ENCODE results near the gene KRT84.

Gene KRT84

DNA sequence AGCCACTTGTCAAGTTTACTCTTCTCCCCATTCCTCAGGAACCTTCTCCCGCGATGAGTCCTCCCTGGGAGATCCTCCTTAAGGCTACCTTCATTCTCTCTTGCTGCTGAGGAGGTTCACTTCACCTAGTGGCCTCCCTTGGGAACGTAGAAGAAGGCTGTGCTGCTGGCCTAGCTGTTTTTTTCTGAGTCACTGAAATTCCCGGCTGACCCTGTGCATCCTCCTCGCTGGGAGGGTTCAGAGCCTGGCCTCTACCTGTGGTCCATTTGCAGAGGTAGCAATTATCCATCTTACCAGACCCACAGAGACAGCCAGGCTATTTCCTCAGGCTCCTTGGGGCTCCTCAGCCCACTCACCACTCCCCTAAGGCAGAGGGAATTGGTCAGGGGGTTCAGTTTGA is 16.1 kb upstream of the KRT84 start:
- FAIRE-seq, result no peak
- TF ChIP-seq, protein P1, sequence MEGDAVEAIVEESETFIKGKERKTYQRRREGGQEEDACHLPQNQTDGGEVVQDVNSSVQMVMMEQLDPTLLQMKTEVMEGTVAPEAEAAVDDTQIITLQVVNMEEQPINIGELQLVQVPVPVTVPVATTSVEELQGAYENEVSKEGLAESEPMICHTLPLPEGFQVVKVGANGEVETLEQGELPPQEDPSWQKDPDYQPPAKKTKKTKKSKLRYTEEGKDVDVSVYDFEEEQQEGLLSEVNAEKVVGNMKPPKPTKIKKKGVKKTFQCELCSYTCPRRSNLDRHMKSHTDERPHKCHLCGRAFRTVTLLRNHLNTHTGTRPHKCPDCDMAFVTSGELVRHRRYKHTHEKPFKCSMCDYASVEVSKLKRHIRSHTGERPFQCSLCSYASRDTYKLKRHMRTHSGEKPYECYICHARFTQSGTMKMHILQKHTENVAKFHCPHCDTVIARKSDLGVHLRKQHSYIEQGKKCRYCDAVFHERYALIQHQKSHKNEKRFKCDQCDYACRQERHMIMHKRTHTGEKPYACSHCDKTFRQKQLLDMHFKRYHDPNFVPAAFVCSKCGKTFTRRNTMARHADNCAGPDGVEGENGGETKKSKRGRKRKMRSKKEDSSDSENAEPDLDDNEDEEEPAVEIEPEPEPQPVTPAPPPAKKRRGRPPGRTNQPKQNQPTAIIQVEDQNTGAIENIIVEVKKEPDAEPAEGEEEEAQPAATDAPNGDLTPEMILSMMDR (IDR thresholded peaks at IDR 0.05; ENCODE audit: insufficient read depth, missing control alignments), result no peak

DNA sequence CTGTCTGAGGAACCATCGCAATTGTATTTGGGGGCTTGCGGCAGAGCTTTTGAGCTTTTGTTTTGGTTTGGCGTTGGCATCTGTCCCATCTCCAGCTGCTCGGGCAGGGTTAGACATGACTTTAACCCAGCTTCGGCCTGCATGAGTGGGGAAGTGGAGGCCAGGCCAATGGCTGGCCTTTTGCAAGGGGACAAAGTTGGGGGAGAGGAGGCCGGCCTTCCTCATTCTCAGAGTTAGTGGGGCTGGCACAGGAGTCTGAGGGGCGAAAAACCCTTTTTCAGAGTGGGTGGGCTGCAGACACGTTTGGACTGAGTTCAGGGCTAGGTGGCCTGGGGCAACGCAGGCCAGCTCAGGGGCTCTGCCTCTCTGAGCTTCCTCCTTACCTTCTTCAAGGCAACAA is 15.5 kb upstream of the KRT84 start:
- FAIRE-seq (no peak), DNase-seq (ENCODE audit: insufficient read length, low spot score) (no peak)
- TF ChIP-seq, protein P1 (IDR thresholded peaks at IDR 0.05; ENCODE audit: insufficient read depth, missing control alignments), result no peak

More for the DNA sequence above, 16.1 kb upstream of the KRT84 start:
- DNase-seq (ENCODE audit: insufficient read length, low spot score), result no peak

DNA sequence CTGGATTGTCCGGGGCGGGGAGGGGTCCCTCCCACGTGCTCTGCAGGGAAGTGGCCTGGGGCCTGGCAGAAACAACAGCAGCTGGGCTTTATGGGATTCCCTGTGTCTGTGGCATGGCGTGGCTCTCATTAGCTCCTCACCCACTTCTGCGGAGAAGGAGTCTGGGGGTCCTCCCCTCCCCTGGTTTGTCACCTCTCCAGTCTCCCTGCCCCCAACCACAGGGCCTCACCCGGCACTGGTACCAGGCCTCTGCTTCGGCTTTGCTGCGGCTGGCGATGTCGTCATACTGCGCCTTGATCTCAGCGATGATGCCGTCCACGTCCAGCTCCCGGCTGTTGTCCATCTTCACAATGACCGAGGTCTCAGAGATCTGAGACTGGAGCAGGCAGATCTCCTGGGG is 14.3 kb upstream of the KRT84 start:
- FAIRE-seq (no peak), DNase-seq (ENCODE audit: insufficient read length, low spot score) (no peak)
- TF ChIP-seq, protein P1 (IDR thresholded peaks at IDR 0.05; ENCODE audit: insufficient read depth, missing control alignments), result no peak

DNA sequence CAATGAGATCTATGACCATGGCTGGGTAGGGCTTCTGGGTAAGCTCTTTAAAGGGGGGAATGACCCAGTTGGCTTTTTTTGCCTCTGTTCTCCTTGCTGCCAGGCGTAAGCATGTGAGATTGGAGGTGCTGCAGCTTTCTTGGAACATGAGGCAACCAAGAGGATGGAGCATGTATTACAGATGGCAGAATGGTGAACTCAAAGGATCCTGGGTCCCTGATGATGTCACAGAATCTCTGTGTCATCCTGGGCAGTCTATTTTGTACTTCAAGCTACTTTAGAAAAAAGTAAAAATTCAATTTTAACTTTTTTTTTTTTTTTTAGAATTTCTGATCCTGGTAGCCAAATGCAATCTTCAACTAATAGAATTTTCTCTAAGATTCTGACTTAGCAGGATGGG is 12.7 kb upstream of the KRT84 start:
- TF ChIP-seq, protein P1 (IDR thresholded peaks at IDR 0.05; ENCODE audit: insufficient read depth, missing control alignments), result no peak
- no peak for FAIRE-seq
- no peak for DNase-seq (ENCODE audit: insufficient read length, low spot score)

DNA sequence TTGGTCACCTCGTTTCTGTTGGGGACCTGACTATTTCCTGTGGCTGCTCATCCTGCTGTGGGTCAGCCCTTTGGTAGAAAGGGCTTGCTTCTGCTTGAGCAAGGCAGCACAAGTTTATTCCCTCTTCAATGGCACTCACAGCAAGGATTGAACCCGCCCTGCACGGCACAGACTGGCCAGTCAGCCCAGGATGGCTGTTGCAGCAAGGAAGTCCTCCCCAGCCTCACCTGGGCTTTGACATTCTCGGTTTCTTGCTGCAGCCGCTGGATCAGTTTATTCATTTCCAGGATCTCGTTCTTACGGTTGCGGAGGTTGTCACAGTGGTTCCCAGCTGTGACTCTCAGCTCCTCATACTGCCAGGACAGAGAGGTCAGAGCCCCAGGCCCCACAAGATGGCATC is 11.2 kb upstream of the KRT84 start:
- DNase-seq (ENCODE audit: insufficient read length, low spot score) (no peak), FAIRE-seq (no peak)
- TF ChIP-seq, protein P1 (IDR thresholded peaks at IDR 0.05; ENCODE audit: insufficient read depth, missing control alignments), result no peak

DNA sequence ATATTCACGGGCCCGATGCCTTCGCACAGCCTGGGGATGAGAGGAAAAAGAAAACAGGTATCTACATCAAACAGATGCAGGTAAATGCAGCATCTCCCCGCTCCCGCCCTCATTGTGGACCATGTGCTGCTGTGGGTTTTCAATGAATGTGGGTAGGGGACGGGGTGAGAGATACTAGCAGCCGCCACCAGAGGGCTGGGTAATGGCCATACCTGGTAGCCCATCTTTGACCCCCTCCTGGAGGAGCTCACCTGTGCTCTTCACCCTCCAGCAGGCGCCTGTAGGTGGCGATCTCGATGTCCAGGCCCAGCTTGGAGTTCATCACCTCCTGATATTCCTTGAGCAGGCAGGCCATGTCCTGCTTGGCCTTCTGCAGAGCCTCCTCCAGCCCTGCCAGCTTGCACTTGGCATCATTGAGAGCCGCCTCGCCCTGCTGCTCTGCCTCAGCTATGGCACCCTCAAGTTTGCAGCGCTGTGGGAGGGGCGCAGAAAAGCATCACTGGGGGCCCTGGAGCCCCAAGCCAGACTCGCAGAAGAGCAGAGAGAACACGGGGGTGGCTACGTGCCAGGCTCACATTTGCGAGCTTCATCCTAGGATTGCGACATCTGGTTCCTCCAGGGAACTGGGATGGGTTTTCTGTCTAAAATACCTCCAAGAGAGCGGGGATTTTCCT is 10.4 kb upstream of the KRT84 start:
- TF ChIP-seq, protein P1 (IDR thresholded peaks at IDR 0.05; ENCODE audit: insufficient read depth, missing control alignments), result no peak
- DNase-seq (ENCODE audit: insufficient read length, low spot score), result no peak
- FAIRE-seq, result no peak

DNA sequence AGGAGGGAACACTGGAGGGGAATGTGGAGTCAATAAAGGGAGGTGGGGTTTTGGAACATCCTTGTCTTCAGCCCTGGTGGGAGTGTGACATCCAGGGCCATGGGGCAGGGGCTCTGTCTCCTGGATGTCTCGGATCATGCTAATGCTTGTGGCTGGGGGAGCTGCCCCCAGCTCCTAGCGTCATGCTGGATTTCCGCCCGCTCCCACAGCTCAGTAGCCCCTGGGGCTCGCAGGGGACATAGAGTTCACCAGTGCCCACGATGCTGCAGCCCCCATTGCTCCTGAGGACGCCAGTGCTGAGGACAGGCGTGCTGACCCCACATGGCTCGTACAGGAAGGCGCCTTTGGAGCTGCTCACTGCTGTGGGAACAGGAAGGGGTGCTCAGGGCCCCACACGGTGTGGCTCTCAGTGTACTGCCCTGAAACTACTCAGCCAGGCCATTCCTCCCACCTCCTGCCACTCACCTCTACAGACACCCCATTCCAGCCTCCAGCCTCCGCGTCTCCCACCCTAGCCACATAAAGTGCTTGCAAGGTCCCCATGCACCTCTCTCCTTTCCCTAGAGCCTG is 9.5 kb upstream of the KRT84 start:
- TF ChIP-seq, protein P1 (IDR thresholded peaks at IDR 0.05; ENCODE audit: insufficient read depth, missing control alignments), result no peak
- FAIRE-seq, result no peak

More for the DNA sequence above, 9.5 kb upstream of the KRT84 start:
- no peak for DNase-seq (ENCODE audit: insufficient read length, low spot score)
